Renal pelvis (tissue), 12 donors: ENCODE measurements around the gene PRDM15. TPM values are rescaled to one million over a fixed set of nuclear protein-coding genes. Genes with fewer than 3 reads are reported as not detected.

Experiments
- DNase-seq: peaks from one replicate; pipeline ENCODE4 v3.0.0-alpha.2; 2013
- long read RNA-seq, 16 experiments: transcript quantifications; one replicate each; lab custom pipeline, GENCODE V29; 2026
- polyA plus RNA-seq, 3 donors: library from polyadenylated mRNA; unstranded; fragments of 120-200 nt; gene quantifications; one replicate each; pipeline ENCODE4 v1.2.1, GENCODE V29; 2013; ENCODE audit not compliant: insufficient read length in 3 of 3

The PRDM15 gene
- polyA plus RNA-seq: 1 to 10 TPM; 6.8 to 8.1 (median 7.8) TPM
- long read RNA-seq, donor 1, full-length matches to known transcripts: 2 of 2 reads
- long read RNA-seq, donor 1, partial matches to known transcripts: 0 of 2 reads
- long read RNA-seq, donor 1, other reads (novel, unspliced or antisense): 0 of 2 reads
- long read RNA-seq, donor 2: 0 reads
- long read RNA-seq, donor 3: 0 reads
- long read RNA-seq, donor 4: 0 reads
- long read RNA-seq, donor 5: 0 reads
- long read RNA-seq, donor 6: 0 reads
- long read RNA-seq, donor 7, partial matches to known transcripts: 0 of 1 reads
- long read RNA-seq, donor 7, other reads (novel, unspliced or antisense): 0 of 1 reads
- long read RNA-seq, donor 8: 0 reads
- long read RNA-seq, donor 9: 0 reads
- long read RNA-seq, donor 10: 0 reads
- long read RNA-seq, donor 11: 0 reads
- long read RNA-seq, donor 12: 0 reads
- long read RNA-seq, donor 13: 0 reads
- long read RNA-seq, donor 14: 0 reads
- long read RNA-seq, donor 15: 0 reads
- long read RNA-seq, donor 16: 0 reads

GRCh38 chr21:41879190-41879998 is at the start of gene PRDM15:
Gene PRDM15, minus strand, starts transcription at chr21:41879344. Its CDS starts 18,981 bp downstream, at chr21:41860363.
- peak; percentile 80 for DNase-seq

GRCh38 chr21:41928621-41929220 is 49.6 kb upstream of the PRDM15 start:
- DNase-seq: no peak

- no peak for DNase-seq
Measured at GRCh38 chr21:41927727-41928409, 48.7 kb upstream of the PRDM15 start.

GRCh38 chr21:41926807-41927171 is 47.6 kb upstream of the PRDM15 start:
- DNase-seq: no peak

- no peak for DNase-seq
Measured at GRCh38 chr21:41926117-41926806, 47.1 kb upstream of the PRDM15 start.

- no peak for DNase-seq
Measured at GRCh38 chr21:41925767-41926116, 46.6 kb upstream of the PRDM15 start.

GRCh38 chr21:41924368-41924754 is 45.2 kb upstream of the PRDM15 start:
- no peak for DNase-seq

- no peak for DNase-seq
Measured at GRCh38 chr21:41923631-41924367, 44.7 kb upstream of the PRDM15 start.

- no peak for DNase-seq
Measured at GRCh38 chr21:41923186-41923585, 44.0 kb upstream of the PRDM15 start.

- no peak for DNase-seq
Measured at GRCh38 chr21:41921021-41921420, 41.9 kb upstream of the PRDM15 start.

GRCh38 chr21:41920476-41920875 is 41.3 kb upstream of the PRDM15 start:
- DNase-seq: no peak

GRCh38 chr21:41919666-41920398 is 40.7 kb upstream of the PRDM15 start:
- DNase-seq: no peak

GRCh38 chr21:41918561-41919358 is 39.6 kb upstream of the PRDM15 start:
- no peak for DNase-seq

GRCh38 chr21:41917531-41917930 is 38.4 kb upstream of the PRDM15 start:
- DNase-seq: no peak

GRCh38 chr21:41916888-41917433 is 37.8 kb upstream of the PRDM15 start:
- no peak for DNase-seq

- no peak for DNase-seq
Measured at GRCh38 chr21:41914965-41915364, 35.8 kb upstream of the PRDM15 start.

GRCh38 chr21:41914358-41914757 is 35.2 kb upstream of the PRDM15 start:
- DNase-seq: no peak

GRCh38 chr21:41913230-41913629 is 34.1 kb upstream of the PRDM15 start:
- no peak for DNase-seq

GRCh38 chr21:41908829-41909228 is 29.7 kb upstream of the PRDM15 start:
- no peak for DNase-seq
